Caco-2 (cell line): ENCODE data around the gene NTRK2. TPM values are rescaled to one million over a fixed set of nuclear protein-coding genes. Genes with fewer than 3 reads are reported as not detected.

Experiments used
- BruUV-seq: library from RNA; stranded (reverse); fragments of 400-500 nt; replicated peaks from 2 replicates; lab custom pipeline; 2021; lab: Mats Ljungman, UMichigan
- CTCF ChIA-PET: fragments of 300-600 bp; sonication (Branson Sonifier 250); formaldehyde crosslinking; loops from one replicate; lab custom pipeline; 2022; ENCODE audit warnings: antibody characterized with exemption; lab: Charles Lee
- POLR2A ChIA-PET: fragments of 300-600 bp; sonication (Branson Sonifier 250); formaldehyde crosslinking; loops from one replicate; lab custom pipeline; 2022; ENCODE audit warnings: antibody characterized with exemption; lab: Charles Lee
- DNase-seq, 2 experiments: peaks; one replicate each; pipeline versions ENCODE4 v3.0.0 to v3.0.0-alpha.2; 2020 to 2022
- H3K27me3 ChIP-seq: replicated peaks from 2 replicates; pipeline ENCODE4 v1.6.0; 2011; ENCODE audit warnings: low read length; ENCODE audit not compliant: control insufficient read depth, insufficient read depth
- H3K36me3 ChIP-seq: 2 replicates; pipeline ENCODE4 v1.5.1; 2011; ENCODE audit warnings: low read length; ENCODE audit not compliant: control insufficient read depth, insufficient read depth
- H3K4me1 ChIP-seq: fragments of 250-450 bp; sonication (Bioruptor Pico); 2 replicates; pipeline ENCODE4 v1.5.1; 2020; ENCODE audit warnings: mild to moderate bottlenecking
- H3K4me3 ChIP-seq: 2 replicates; pipeline ENCODE4 v1.5.1; 2011; ENCODE audit warnings: low read depth, mild to moderate bottlenecking, control low read depth, low read length
- H3K9me3 ChIP-seq: fragments of 250-450 bp; sonication (Bioruptor Pico); 2 replicates; pipeline ENCODE4 v1.5.1; 2020; ENCODE audit warnings: mild to moderate bottlenecking, moderate library complexity
- H3K27ac Mint-ChIP-seq: one replicate; pipeline ENCODE4 v1.8.0; 2022; ENCODE audit warnings: mixed read lengths; ENCODE audit not compliant: unreplicated experiment
- H3K27me3 Mint-ChIP-seq: one replicate; pipeline ENCODE4 v1.8.0; 2022; ENCODE audit warnings: mixed read lengths; ENCODE audit not compliant: insufficient read depth, unreplicated experiment
- H3K36me3 Mint-ChIP-seq: one replicate; pipeline ENCODE4 v1.8.0; 2022; ENCODE audit warnings: mild to moderate bottlenecking, mixed read lengths; ENCODE audit not compliant: insufficient read depth, unreplicated experiment
- H3K4me1 Mint-ChIP-seq: one replicate; pipeline ENCODE4 v1.8.0; 2022; ENCODE audit warnings: low read depth, mixed read lengths; ENCODE audit not compliant: unreplicated experiment
- H3K4me3 Mint-ChIP-seq: one replicate; pipeline ENCODE4 v1.8.0; 2022; ENCODE audit warnings: mild to moderate bottlenecking, moderate library complexity, mixed read lengths; ENCODE audit not compliant: unreplicated experiment
- H3K9me3 Mint-ChIP-seq: one replicate; pipeline ENCODE4 v1.8.0; 2022; ENCODE audit warnings: mixed read lengths; ENCODE audit not compliant: unreplicated experiment
- intact Hi-C: fragments of 100-400 bp; cut with micrococcal nuclease; formaldehyde crosslinking; loops from one replicate; pipeline ENCODE4 v1.10.0; 2022; ENCODE audit not compliant: unreplicated experiment
- total RNA-seq: library from RNA; stranded (reverse); gene quantifications from 2 replicates; pipeline ENCODE4 v1.2.3, GENCODE V29; 2022
- TF ChIP-seq, protein P1 (sequence below), 2 experiments: fragments of 200-600 bp in 1 of 2; IDR thresholded peaks; 1 replicate in 1 of 2; 2 replicates in 1 of 2; pipeline versions ENCODE4 v1.5.1 to v1.8.0; 2011 to 2022; ENCODE audit warnings: antibody characterized with exemption in 1 of 2, control low read depth in 1 of 2, inconsistent platforms in 1 of 2, low read depth in 1 of 2, low read length in 1 of 2, mild to moderate bottlenecking in 1 of 2, moderate library complexity in 1 of 2; ENCODE audit not compliant: insufficient read depth in 1 of 2, severe bottlenecking in 1 of 2, unreplicated experiment in 1 of 2

Gene NTRK2
- total RNA-seq, 1 experiment from 2014 or later: not detected

DNA sequence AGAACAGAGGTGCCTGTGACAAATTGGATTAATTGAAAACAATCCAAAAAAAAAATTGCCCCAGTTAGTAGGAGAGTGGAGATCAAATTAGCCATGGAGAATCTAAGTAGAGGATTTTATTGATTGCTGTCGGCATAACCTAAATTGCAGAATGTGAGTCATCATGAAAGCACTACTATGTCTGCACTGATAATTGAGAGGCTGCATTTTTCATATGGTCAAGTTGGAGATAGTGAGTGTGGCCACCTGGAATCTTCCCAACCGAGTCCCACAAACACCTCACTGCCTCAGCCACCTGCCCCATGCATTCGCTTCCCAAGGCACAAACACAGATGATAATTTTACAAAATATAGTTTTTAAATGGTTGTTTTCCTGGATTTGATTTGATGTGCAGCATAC, 123.7 kb downstream of the NTRK2 start:
- CTCF ChIA-PET: no interaction called here
- POLR2A ChIA-PET: no interaction called here
- Mint-ChIP-seq H3K27me3 (peaks cover 7% of the 10 kb centered on the region), H3K9me3 (no peaks in the 10 kb centered on the region), H3K36me3 (no peaks in the 10 kb centered on the region), H3K4me3 (no peak overlapping the region), H3K27ac (no peak overlapping the region), H3K4me1 (no peaks in the 10 kb centered on the region)
- Histone ChIP-seq H3K4me3 (no peak overlapping the region), H3K27me3 (no peaks in the 10 kb centered on the region), H3K36me3 (no peaks in the 10 kb centered on the region), H3K4me1 (no peaks in the 10 kb centered on the region), H3K9me3 (no peaks in the 10 kb centered on the region)
- DNase-seq: no peak
- intact Hi-C loops: no loop called here
- TF ChIP-seq, protein P1, sequence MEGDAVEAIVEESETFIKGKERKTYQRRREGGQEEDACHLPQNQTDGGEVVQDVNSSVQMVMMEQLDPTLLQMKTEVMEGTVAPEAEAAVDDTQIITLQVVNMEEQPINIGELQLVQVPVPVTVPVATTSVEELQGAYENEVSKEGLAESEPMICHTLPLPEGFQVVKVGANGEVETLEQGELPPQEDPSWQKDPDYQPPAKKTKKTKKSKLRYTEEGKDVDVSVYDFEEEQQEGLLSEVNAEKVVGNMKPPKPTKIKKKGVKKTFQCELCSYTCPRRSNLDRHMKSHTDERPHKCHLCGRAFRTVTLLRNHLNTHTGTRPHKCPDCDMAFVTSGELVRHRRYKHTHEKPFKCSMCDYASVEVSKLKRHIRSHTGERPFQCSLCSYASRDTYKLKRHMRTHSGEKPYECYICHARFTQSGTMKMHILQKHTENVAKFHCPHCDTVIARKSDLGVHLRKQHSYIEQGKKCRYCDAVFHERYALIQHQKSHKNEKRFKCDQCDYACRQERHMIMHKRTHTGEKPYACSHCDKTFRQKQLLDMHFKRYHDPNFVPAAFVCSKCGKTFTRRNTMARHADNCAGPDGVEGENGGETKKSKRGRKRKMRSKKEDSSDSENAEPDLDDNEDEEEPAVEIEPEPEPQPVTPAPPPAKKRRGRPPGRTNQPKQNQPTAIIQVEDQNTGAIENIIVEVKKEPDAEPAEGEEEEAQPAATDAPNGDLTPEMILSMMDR (IDR thresholded peaks at IDR 0.05; ENCODE audit: insufficient read depth in 1 of 2, low read depth in 1 of 2, low read length in 1 of 2, severe bottlenecking in 1 of 2, unreplicated experiment in 1 of 2): no peak
- no TSS peak for BruUV-seq

DNA sequence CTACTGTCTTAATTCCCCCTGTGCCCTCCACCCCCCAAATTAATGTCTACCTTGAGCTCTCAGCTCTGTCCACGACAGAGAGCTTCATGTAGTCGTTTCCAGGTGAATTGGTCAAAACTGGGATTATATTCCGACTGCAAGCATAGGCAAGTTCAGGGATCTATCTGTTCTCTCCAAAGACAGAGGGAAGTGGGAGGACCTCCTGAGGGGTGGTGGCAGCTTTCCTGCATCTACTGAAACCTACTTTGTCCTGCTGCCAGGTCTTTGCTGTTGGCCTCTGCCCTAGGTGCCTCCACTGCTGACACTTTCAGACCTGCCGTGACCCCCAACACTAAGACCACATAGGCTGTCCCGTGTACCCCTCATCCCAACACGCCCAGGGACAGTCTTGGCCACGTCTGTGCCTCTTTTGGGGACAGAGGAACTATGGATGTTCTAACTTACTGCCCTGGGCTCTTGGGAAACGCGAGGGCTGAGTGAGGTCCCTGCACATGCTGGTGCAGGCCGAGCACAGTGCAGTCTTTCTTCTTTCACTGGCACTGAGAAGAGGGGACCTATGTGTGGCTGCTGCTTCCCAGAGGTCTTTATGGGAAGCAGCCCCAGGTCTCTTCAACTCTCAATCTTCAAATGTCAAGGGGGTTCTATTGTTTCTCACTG, 125.6 kb downstream of the NTRK2 start:
- no peaks in the 10 kb centered on the region for H3K36me3 ChIP-seq
- BruUV-seq: no TSS peak
- no peaks in the 10 kb centered on the region for H3K9me3 ChIP-seq
- no peak overlapping the region for H3K4me3 ChIP-seq
- intact Hi-C loops: no loop called here
- no peaks in the 10 kb centered on the region for H3K27me3 ChIP-seq
- Mint-ChIP-seq H3K36me3 (no peaks in the 10 kb centered on the region), H3K27me3 (peaks cover 7% of the 10 kb centered on the region), H3K27ac (no peak overlapping the region), H3K4me1 (no peaks in the 10 kb centered on the region), H3K9me3 (no peaks in the 10 kb centered on the region), H3K4me3 (no peak overlapping the region)
- TF ChIP-seq, protein P1 (IDR thresholded peaks at IDR 0.05; ENCODE audit: insufficient read depth in 1 of 2, low read depth in 1 of 2, low read length in 1 of 2, severe bottlenecking in 1 of 2, unreplicated experiment in 1 of 2): no peak
- H3K4me1 ChIP-seq: no peaks in the 10 kb centered on the region
- CTCF ChIA-PET: no interaction called here
- POLR2A ChIA-PET: no interaction called here
- DNase-seq: no peak

GRCh38 chr9:84796404-84796803, 126.9 kb downstream of the NTRK2 start:
- Mint-ChIP-seq H3K36me3 (no peaks in the 10 kb centered on the region), H3K27ac (no peak overlapping the region), H3K9me3 (no peaks in the 10 kb centered on the region), H3K4me3 (no peak overlapping the region), H3K4me1 (no peaks in the 10 kb centered on the region), H3K27me3 (peaks cover 7% of the 10 kb centered on the region)
- no peaks in the 10 kb centered on the region for H3K4me1 ChIP-seq
- H3K4me3 ChIP-seq: no peak overlapping the region
- no peaks in the 10 kb centered on the region for H3K27me3 ChIP-seq
- no peak for DNase-seq
- H3K9me3 ChIP-seq: no peaks in the 10 kb centered on the region
- ChIA-PET CTCF (no interaction called here), POLR2A (no interaction called here)
- TF ChIP-seq, protein P1 (IDR thresholded peaks at IDR 0.05; ENCODE audit: insufficient read depth in 1 of 2, low read depth in 1 of 2, low read length in 1 of 2, severe bottlenecking in 1 of 2, unreplicated experiment in 1 of 2): no peak
- intact Hi-C loops: no loop called here
- H3K36me3 ChIP-seq: no peaks in the 10 kb centered on the region
- BruUV-seq: no TSS peak
